HG02852 (cell line): ENCODE measurements around the gene MYT1.
"Not testable (repeated sequence)": the region's sequence is repeated elsewhere in the genome, so short reads cannot be mapped to it uniquely, and the experiment has no call there.

Source experiments
- ATAC-seq: cut with Tn5 transposase; IDR thresholded peaks from one replicate; pipeline ENCODE4 v1.9.1; 2021; ENCODE audit warnings: mild to moderate bottlenecking, moderate library complexity; ENCODE audit not compliant: unreplicated experiment

The MYT1 gene

DNA sequence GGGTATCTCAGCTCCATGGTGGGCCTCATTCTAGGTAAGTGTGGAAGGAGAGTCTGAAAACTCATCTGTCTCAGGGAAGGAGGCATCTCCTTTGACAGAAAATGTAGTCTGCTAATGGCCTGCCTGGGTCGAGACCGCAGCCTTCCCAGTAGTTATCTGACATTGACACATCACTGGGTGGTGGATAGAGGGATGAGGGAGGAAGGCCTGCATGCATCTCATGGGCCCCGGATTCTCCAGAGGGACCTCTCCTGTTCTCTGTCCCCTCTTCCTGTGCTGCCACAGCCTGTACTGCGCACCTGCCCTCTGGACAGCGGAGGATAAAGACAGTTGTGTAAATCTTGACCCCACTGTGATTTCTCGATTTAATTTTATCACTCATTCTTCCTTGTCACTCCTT is 96.0 kb downstream of the MYT1 start:
- ATAC-seq = no peak

DNA sequence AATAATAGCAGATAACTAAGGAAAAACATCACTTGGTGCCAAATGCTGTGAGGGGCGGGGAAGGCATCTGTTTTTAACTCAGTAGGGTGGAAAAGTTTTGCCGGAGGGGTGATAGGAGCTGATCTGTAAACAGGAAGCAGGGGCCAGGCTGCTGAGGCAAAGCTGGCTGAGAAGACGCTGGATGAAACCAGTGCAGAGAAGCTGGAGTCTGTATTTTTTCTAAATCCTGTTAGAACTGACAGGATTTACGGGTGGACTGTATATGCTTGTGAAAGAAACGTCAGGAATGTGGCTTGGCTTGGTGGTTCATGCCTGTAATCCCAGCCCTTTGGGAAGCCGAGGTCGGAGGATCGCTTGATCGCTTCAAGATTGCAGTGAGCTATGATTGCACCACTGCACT is 96.9 kb downstream of the MYT1 start:
- ATAC-seq = no peak

DNA sequence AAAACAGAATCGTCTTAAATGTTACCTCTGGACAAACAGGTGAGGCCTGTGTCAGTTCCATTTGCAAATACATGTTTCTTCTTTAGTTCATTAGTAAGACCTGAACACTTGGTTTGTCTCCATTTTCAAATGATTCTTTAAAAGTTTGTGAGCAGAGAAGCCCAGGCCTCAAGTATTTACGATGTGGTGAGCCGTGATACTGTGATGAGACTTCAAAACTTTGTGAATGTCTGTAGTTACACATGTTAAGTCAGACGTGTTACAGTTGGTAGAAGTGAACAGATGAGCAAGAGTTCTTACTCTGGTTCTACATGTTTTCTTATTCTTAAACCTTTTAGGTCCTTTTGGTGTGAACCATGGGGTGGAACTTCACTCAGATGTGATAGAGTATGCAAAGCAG is 99.8 kb downstream of the MYT1 start:
- no peak for ATAC-seq

DNA sequence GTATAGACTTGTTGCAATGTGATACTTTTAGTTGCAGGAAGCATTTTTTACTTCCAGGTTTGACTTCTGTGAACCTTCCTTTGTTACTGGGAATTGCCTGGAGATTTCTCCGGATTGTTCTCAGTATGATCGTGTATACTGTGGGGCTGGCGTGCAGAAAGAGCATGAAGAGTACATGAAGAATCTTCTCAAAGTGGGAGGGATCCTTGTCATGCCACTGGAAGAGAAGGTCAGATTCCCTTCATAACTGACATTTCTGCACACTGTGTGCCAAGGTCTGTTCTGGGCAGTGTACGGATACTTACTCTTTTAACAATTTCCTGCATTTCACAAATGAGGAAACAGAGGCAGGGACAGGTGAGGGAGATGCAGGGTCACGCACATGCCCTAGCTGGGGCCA is 100.9 kb downstream of the MYT1 start:
- no peak for ATAC-seq

DNA sequence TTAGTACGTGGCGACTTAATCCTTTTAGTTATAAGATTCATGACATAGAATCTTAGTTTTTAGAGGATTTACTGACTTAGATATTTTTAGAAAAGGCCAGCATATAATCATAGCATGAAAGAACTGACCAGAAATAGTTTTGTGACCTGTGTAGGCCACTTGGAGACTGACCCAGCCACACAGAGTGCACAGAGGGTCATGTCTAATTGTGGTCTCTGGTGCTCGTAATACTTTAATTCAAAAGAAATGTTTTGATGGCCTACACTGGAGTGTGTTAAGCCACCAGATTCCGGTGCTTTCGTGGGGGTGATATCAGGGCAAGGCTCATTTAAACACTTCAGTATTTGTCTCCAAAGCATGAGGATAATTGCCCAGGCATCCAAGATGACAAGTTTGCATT is 102.7 kb downstream of the MYT1 start:
- no peak for ATAC-seq

DNA sequence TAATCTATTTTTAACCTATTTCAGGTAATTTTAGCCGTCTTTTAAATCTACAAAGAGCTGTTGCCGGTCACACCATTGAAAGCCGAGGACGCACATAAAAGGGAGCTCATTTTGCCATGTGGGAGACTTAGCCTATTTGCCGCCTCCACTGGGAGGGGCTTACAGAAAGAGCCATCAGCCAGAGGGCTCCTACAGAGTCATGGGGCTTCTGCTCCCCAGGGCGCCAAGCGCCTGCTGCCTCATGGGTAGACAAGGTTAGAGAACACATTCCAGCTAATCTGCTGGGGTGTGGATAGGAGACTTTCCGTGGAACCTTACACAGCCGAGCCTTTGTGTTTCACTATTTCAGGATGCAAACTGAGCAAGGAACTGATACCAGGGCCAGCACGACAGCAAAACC is 103.9 kb downstream of the MYT1 start:
- ATAC-seq = no peak

DNA sequence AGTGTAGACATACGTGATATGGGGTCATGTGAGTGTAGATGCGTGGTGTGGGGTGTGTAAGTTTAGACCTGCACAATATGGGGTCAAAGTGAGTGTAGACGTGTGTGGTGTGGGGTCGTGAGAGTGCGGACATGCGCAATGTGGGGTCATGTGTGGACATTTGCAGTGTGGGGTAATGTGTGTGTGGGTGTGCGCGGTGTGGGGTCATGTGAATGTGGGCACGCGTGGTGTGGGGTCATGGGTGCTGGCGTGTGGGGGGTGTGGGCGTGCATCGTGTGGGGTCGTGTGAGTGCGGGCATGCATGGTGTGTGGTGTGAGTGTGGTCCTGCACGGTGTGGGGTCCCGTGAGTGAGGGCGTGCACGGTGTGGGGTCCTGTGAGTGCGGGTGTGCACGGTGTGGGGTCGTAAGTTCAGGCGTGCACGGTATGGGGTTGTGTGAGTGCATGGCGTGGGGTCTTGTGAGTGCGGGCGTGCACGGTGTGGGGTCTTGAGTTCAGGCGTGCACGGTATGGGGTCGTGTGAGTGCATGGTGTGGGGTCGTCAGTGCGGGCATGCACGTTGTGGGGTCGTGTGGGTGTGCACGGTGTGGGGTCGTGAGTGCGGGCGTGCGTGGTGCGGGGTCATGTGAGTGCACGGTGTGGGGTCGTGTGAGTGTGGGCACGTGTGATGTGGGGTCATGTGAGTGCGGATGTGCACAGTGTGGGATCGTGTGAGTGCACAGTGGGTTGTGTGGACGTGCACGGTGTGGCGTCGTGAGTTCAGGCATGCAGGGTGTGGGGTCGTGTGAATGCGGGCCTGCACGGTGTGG is 105.6 kb downstream of the MYT1 start:
- no peak for ATAC-seq

DNA sequence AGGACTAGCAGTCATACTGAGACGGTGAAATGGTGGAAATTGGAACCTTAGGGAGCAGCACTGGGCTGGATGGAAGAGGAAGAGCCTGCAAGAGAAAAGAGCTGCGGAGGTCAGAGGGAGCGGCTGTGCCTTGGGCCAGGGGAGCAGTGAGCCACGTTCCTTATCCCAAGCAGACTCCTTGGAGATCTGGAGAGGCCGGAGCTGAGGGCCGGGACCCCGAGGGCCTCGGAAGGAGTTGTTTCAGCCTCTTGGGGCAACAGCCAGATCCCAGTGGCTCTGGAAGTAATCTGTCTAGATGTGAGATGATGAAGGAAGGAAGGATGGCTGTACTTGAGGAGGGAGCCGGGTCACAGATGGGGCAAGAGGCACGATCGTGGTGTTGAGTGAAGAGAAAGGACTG is 107.4 kb downstream of the MYT1 start:
- ATAC-seq = no peak

DNA sequence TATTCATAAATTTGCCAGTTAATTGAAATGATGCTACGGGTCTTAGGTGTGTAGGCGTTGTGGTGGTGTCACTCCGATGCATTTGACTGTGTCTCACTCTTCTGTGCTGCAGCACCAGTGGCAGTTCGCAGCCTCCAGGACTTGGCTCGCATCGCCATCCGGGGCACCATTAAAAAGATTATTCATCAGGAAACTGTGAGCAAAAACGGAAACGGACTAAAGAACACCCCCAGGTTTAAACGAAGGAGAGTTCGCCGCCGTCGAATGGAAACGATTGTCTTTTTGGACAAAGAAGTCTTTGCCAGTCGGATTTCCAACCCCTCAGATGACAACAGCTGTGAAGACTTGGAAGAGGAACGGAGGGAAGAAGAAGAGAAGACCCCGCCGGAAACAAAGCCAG is 108.9 kb downstream of the MYT1 start:
- no peak for ATAC-seq

DNA sequence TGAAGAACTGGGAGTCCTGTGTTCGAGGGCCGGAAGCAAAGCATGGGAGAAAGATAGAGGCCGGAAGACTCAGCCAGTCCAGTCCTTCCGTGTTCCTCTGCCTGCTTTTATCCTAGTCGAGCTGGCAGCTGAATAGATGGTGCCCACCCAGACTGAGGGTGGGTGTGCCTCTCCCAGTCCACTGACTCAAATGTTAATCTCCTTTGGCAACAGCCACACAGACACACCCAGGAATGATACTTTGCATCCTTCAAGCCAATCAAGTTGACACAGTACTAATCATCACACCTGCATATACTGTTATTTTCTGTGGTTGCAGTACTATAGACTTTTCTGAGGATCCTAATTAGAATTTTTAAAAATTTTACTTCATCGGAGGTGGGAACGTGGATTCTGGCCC is 112.6 kb downstream of the MYT1 start:
- ATAC-seq = no peak

DNA sequence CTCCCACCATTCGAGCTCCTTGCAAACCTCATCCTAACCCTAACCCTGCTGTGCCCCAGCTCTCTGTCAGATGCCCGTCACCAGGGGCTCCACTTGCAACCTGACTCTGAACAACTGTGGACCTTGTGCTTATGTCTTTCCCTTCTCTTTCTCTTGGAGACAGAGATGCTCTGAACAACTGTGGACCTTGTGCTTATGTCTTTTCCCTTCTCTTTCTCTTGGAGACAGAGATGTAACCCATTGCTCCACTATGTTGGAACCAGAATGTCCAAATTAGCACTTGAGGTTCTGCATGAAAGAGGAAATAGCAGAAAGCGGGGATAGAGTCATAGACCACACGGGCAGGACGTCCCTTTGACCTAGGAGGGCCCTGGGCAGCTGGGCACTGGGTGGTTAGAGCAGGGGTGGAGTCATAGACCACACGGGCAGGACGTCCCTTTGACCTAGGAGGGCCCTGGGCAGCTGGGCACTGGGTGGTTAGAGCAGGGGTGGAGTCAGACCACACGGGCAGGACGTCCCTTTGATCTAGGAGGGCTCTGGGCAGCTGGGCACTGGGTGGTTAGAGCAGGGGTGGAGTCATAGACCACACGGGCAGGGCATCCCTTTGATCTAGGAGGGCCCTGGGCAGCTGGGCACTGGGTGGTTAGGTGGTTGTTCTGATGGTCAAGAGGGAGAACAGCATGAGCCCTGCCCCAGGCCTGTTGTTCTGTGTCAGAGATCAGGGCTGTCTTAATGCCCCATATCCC is 113.5 kb downstream of the MYT1 start:
- no peak for ATAC-seq

DNA sequence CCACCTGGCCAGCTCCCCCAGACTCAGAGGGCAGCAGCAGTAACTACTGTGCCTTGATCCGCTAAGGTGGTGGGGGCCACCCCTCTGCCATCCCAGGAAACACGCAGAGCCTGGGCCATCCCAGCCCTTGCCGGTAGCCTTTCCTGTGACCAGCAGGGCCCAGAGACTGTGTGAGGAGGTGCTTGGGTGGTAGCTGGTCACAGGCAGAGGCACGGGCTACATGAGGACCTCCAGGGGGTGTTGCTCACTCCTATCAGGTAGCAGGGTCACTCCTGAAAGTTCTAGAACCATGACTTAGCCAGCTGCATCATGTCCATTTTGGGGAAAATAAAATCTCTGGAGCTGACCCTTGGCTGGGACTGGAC is 114.0 kb downstream of the MYT1 start:
- ATAC-seq = no peak

DNA sequence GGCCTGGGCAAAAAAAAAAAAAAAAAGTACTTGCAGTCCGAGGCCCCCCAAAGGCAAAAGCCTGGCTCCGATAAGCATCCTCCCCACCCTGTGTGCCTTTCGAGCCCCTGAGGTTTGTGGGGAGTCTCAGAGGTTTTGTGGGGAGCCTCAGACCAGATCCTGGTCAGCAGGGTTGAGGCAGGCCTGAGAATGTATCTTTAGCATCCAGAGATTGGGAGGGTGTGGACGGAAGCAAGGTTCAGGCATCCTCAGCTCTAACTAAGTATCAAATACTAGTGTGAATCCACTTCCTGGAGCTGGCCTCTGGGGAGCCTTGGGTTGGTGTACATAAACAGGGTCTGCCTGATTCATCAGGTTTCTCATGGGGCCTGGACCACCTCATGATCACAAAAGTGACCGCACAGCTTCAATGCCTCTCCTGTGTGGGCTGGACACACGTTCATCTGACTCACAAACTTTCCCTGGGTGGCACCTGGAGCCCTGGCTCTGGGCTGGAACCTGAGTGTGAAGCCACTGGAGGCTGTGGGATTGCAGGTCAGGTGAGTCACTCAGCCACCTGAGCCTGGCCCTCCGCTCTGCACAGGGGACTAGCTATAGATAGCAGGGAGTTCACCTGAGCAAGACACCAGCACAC is 115.7 kb downstream of the MYT1 start:
- ATAC-seq = no peak

DNA sequence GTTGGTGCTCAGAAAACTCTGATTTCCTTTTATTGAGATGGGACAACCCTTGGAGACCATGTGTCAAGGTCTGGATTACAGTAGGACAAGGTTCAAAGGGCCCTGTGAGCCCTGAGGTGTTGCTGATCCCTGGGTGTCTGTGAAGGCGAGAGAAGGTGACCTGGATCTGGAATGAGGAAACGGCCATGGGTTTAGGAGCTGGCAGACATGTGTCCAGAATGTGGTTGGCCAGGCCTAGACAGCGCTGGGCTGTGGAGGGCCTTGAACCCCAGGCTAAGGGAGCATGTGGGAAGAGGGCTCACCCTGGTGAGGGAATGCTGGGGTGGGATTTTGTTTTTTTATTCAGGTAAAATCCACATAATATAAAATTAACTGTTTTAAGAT is 116.2 kb downstream of the MYT1 start:
- ATAC-seq = no peak

DNA sequence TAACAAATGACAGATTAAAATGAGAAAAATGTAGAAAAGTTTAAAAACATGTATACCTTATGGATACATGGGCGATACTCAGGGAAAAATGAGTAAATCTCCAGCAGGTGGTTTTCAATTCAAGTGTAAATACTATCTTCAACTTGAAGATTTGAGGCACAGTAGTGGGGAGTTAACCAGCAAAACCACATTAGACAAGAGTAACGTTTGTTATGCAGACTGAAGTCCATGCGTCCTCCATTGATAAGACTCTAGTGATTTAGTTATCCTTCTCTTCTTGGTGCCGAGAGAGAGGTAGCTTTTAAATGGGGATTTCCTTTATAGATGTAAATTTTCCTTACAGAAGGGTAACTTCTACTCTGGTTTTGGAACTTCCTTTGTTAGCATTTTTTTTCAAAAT is 119.4 kb downstream of the MYT1 start:
- ATAC-seq = no peak

DNA sequence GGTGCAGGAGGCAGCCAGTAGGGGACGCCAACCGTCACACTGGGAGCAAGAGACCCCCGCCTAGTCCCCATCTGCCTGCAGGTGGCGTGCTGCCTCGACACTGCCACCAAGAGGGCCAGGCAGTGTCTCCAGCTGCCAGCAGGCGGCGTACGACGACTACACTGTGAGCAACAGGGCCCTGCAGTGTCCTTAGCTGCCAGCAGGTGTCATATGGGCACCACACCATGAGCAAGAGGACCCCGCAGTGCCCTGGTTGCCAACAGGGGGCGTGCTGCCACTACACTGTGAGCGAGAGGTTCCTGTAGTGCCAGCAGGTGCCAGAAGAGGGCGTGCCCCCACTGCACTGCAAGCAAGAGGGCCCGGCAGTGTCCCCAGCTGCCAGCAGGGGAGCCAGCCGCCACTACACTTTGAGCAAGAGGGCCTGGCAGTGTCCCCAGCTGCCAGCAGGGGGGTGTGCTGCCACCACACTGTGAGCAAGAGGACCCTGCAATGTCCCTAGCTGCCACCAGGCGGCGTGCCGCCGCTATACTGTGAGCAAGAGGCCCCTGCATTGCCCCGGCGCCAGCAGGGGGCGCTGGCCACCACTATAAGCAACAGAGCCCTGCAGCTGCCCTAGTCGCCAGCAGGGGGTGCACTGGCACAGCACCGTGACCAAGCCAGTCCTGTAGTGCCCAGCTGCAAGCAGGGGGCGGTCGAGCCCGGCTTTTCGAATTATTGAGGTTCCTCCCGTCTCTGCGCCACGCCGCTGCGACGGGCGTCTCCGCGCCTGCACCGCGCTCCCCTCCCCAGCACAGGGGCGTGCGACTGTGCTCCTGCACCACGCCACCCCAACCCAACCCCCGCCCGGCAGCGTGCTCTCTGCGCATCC is 121.6 kb downstream of the MYT1 start:
- ATAC-seq = peak; percentile 92

DNA sequence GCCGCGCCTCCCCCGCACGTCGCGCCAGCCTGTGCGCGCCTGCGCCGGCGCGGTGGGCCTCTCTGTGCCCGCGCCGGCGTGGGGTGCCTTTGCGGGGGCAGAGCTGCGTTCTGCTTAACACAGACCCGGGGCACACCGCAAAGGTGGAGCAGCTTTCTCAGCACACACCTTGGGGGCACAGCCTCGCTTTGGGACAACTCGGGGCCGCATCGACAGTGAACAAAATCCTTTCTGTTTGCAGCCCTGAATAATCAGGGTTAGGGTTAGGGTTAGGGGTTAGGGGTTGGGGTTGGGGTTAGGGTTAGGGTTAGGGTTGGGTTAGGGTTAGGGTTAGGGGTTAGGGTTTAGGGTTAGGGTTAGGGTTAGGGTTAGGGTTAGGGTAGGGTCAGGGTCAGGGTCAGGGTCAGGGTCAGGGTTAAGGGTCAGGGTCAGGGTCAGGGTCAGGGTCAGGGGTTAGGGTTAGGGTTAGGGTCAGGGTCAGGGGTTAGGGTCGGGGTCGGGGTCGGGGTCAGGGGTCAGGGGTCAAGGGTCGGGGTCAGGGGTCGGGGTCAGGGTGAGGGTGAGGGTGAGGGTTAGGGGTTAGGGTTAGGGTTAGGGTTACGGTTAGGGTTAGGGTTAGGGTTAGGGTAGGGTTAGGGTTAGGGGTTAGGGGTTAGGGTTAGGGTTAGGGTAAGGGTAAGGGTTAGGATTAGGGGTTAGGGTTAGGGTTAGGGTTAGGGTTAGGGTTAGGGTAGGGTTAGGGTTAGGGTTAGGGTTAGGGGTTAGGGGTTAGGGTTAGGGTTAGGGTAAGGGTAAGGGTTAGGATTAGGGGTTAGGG is 122.4 kb downstream of the MYT1 start:
- not testable (repeated sequence) for ATAC-seq

DNA sequence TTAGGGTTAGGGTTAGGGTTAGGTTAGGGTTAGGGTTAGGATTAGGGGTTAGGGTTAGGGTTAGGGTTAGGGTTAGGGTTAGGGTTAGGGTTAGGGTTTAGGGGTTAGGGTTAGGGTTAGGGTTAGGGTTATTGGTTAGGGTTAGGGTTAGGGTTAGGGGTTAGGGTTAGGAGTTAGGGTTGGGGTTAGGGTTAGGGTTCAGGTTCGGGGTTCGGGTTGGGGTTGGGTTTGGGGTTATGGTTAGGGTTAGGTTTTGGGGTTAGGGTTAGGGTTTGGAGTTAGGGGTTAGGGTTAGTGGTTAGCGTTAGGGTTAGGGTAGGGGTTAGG is 123.0 kb downstream of the MYT1 start:
- ATAC-seq = not testable (repeated sequence)
